Posterior cingulate gyrus (tissue), 11 donors: ENCODE data around the gene HPCAL1.

ENCODE experiments used
- DNase-seq, 10 donors: peaks; one replicate each; pipeline versions ENCODE4 v3.0.0 to v3.0.0-alpha.2; 2020 to 2021; ENCODE audit warnings: mixed read lengths in 3 of 10
- intact Hi-C: fragments of 100-400 bp; cut with DNase I; formaldehyde crosslinking; loops from one replicate; pipeline ENCODE4 v1.15.1; 2023

The HPCAL1 gene

GRCh38 chr2:10316860-10317259 lies 14.2 kb downstream of the HPCAL1 start:
- no peak for DNase-seq
- intact Hi-C loops: no loop called here

DNA sequence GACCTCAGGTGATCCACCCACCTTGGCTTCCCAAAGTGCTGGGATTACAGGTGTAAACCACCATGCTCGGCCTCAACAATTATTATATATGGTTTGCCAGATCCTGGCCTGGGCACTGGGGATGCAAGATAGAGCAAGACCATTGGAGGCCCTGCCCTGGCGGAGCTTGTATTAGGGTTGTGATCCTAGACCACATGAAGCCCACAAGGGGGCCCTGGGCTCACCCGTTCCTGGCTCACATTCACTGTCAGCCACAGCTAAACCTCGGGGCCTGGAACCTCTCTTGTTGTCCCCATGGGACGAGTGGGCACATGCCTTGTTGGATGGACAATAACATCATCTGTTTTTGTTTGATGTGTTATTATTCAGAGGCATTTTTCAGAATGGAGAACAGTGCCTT lies 14.9 kb downstream of the HPCAL1 start:
- intact Hi-C loops: no loop called here
- DNase-seq: peak in 1 of 10 donors; percentile 56

DNA sequence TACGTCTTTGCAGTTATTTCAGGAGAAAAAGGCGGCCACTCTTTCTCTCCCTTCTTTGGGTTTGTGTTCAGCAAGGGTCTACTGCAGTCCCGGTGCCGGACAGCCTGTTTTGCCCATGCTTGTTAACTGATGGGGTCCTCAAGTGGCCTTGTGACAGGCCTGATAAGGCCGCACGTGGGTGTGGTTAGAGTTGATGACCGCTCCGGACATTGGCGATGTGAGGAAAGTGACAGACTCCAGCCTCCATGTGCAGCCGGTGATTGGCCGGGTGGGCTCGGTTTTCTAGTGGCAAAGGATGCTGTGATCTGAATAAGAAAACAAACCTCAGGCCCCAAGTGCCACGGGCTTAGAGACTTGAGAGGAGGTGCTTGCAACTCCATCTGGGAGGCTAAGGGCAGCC lies 15.6 kb downstream of the HPCAL1 start:
- intact Hi-C loops: no loop called here
- peak in 1 of 10 donors; percentile 19 for DNase-seq

DNA sequence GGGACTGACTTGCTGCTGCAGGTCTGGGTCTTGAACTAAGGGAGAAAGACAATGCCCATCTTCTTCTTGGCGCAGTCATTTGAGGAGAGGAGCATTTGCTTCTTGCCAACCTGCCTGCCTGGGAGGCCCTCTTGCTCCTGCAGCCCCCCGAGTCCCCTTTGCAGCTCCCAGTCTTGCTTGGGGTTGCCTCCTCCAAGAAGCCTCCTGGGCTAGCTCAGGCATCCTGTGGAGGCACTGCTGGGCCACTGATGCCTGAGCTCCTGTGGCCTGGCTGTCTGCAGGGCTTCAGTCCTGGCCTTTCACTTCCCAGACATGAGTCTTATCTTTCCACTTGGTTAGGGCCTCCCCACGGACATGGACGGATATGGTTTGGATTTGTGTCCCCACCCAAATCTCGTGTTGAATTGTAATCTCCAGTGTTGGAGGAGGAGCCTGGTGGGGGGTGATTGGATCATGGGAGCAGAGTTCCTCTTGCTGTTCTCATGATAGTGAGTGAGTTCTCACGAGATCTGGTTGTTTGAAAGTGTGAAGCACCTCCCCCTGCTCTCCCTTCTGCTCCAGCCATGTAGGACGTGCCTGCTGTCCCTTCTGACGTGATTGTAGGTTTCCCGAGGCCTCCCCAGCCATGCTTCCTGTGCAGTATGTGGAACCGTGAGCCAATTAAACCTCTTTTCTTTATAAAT lies 17.3 kb downstream of the HPCAL1 start:
- intact Hi-C loops: no loop called here
- DNase-seq: peak in 2 of 10 donors; percentile 45 to 55

- intact Hi-C loops: no loop called here
Measured at GRCh38 chr2:10320575-10320931, 17.8 kb downstream of the HPCAL1 start.

DNA sequence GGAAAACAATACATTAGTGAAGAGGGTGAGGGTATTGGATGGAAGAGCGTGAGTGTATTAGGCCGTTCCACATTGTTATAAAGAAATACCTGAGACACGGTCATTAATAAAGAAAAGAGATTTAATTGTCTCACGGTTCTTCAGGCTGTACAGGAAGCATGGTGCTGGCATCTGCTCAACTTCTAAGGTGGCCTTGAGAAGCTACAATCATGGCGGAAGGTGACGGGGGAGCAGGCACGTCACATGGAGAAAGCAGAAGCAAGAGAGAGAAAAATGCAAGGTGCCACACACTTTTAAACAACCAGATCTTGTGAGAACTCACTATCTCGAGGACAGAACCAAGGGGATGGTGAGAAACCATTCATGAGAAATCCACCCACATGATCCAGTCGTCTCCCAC lies 18.2 kb downstream of the HPCAL1 start:
- peak in 1 of 10 donors; percentile 7 for DNase-seq
- intact Hi-C loops: no loop called here

More at GRCh38 chr2:10320575-10320931, 17.8 kb downstream of the HPCAL1 start:
- no peak for DNase-seq

- peak in 2 of 10 donors; percentile 8 to 15 for DNase-seq
- intact Hi-C loops: no loop called here
Measured at GRCh38 chr2:10321622-10322021, 18.9 kb downstream of the HPCAL1 start.

GRCh38 chr2:10322481-10322880 lies 19.8 kb downstream of the HPCAL1 start:
- intact Hi-C loops: no loop called here
- DNase-seq: peak in 2 of 10 donors; percentile 6 to 26

DNA sequence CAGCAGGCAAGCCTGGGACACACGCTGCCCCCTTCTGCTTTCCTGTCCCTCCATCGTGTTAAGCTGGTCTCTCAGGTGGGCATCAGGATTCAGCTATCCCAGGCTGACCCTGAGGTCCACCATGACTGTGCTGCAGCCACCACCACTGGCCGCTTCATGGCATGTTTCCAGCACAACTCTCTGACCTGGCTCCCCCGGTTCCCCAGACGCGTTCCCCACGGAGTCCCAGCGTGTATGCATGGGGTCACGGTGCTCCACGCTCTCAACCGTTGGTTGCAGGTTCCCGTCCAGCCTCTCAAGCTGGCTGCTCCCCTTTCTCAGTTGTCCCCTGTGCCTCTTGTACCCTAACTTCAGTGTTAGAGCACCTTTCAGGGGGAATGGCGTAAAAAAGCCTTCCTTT lies 20.3 kb downstream of the HPCAL1 start:
- DNase-seq: peak in 2 of 10 donors; percentile 42 to 71
- intact Hi-C loops: no loop called here

GRCh38 chr2:10323535-10323934 lies 20.8 kb downstream of the HPCAL1 start:
- intact Hi-C loops: no loop called here
- DNase-seq: no peak

- peak in 2 of 10 donors; percentile 17 to 44 for DNase-seq
- intact Hi-C loops: no loop called here
Measured at GRCh38 chr2:10324095-10324832, 21.6 kb downstream of the HPCAL1 start.

- intact Hi-C loops: no loop called here
- DNase-seq: peak in 2 of 10 donors; percentile 69
Measured at GRCh38 chr2:10325278-10326145, 22.8 kb downstream of the HPCAL1 start.

- DNase-seq: peak in 1 of 10 donors; percentile 62
- intact Hi-C loops: no loop called here
Measured at GRCh38 chr2:10326151-10326616, 23.5 kb downstream of the HPCAL1 start.

DNA sequence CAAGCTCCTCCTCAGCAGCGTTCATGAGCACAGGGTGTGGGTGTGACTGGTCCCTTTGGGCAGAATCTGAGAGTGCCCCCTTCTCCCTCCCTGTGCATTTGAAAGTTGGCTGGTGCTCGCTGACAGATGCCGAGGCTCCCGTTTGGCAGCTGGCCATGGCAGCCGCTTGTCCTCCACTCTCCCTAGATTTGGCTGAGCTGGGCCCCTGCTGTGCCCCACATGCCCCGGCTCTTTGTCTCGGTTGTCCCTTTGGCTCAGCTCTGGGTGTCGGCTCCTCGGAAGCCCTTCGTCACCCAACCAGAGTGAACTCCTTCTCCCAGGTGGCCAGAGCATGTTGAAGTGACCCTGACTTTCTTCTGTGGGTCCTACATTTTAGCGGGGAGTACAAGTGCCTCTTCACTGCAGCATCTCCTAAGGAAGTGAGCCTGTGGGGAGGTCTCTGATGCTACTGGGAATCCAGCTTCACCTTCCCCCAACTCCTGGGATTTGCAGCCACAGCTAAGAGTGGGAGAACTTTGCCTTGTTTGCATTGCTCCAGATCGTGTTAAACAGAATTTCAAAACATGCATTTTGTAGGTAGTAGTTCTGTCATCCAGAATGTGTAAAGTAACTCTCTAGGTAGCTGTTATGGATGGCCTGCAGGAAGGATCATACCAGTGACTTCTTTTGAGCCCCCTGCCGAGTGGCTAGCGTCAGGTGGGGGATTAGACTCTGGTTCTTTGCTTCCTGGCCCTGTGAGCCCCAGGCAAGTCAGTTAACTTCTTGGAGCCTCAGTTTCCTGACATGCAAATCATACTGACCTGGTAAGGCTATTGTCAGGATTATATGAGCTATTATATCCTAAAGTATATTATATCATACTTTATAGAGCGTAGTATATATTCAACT lies 24.2 kb downstream of the HPCAL1 start:
- peak in 8 of 10 donors; percentile 43 to 94 (median 59) for DNase-seq
- intact Hi-C loops: no loop called here

DNA sequence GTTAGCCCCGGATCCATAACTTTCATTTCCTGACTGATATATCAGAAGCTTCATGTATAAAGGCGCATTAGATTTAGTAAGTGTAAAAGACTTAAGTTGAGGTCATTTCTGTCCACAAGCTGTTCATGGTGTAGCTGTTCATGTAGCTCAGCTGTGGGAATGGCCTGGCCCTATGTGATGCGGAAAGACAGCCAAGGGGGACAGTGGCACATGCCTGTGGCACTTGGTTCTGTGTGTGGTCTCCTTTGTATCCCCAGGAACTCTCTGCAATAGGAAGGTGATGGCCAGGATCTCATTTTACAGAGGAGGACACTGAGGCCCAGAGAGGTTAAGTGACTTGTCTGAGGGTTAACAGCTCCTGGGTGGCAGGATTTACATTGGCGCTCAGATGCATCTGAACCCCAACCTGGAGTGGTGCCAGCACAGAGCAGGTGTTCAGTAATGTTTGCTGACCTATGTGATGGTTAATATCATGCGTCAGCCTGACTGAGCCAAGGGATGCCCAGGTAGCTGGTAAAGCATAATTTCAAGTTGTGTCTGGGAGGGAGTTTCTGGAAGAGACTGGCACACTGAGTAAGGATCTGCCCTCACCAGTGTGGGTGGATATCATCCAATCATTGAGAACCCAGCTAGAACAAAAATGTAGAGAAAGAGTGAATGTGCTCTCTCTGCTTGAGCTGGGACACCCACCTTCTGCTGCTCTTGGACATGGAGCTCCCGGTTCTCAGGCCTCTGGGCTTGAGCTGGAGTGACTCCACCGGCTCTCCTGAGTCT lies 25.4 kb downstream of the HPCAL1 start:
- peak in 2 of 10 donors; percentile 52 to 58 for DNase-seq
- intact Hi-C loops: no loop called here

DNA sequence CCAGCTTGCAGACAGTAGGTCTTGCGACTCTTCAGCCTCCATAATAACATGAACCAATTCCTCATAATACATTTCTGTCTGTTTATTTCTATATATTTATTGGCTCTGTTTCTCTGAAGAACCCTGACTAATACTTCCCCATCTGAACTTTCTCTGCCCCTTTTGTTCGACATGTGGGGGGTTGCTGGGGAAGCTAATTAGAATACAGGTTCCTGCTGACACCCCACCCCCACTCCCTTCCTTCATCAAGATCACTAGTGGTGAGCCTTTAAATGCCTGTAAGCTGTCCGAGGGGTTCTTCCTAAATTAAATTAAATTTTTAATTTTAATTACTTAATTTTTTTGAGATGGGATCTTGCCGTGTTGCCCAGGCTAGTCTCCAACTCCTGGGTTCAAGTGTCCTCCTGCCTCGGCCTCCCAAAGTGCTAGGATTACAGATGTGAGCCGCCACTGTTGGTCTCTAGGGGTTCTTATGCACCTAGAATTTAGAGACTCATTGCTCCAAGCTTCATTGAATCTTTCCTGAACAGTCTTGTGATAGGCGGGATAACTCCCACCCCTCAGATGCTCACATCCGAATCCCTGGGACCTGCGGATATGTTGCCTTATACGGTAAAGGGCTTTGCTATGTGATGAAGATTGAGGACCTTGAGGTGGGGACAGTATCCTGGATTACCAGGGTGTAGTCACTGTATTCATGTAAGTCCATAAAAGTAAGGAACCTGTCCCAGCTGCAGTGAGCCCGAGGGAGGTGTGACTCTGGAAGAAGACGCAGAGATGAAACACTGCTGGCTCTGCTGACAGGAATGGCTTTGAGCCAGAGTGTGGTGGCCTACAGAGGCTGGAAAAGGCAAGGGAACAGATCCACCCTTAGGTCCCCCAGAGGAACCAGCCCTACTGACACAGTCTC lies 26.2 kb downstream of the HPCAL1 start:
- intact Hi-C loops: no loop called here

DNA sequence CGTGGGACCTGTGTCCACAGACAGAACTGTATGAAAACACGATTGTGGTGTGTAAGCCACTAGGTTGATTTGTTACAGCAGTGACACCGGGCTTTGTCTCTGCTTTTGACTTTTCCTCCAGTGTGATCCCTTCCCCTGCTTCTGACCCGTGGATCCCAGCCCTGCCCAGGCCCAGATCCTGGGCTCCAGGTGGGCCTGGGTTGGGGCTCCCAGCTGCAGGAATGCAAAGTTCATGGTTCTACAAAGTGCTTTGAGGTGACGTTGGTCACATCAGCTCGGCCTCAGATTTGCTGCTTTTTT lies 26.8 kb downstream of the HPCAL1 start:
- intact Hi-C loops: no loop called here
- DNase-seq: peak in 1 of 10 donors; percentile 46

More for the DNA sequence above, 26.2 kb downstream of the HPCAL1 start:
- DNase-seq: peak in 2 of 10 donors; percentile 22 to 42
